T1000 (cell line): ENCODE results near the gene ADAMTS7.
"Not testable (repeated sequence)": the region's sequence is repeated elsewhere in the genome, so short reads cannot be mapped to it uniquely, and the experiment has no call there.

ENCODE experiments used
- DNase-seq: peaks from one replicate; lab custom pipeline; 2025; ENCODE audit warnings: mixed read lengths; lab: John Stamatoyannopoulos, UW

The ADAMTS7 gene

DNA sequence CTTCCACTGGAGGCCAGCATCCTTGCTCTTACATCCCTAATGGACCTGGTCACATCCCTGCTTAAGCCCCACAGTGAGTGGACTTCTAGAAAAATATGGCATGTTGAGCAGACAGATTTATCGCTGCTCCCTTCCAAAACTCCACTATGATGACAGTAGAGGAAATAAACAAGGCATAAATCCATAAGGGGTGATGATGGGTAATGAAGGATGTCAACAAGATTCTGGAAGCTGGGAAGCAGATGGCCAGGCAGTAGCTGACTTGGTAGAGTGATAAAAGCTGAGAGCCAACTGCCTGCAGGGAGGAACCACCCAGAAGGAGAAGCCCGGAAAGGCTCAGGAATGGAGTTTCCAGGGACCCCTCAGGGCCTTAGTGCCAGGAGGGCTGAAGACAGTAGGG is 28.9 kb downstream of the ADAMTS7 start:
- not testable (repeated sequence) for DNase-seq

DNA sequence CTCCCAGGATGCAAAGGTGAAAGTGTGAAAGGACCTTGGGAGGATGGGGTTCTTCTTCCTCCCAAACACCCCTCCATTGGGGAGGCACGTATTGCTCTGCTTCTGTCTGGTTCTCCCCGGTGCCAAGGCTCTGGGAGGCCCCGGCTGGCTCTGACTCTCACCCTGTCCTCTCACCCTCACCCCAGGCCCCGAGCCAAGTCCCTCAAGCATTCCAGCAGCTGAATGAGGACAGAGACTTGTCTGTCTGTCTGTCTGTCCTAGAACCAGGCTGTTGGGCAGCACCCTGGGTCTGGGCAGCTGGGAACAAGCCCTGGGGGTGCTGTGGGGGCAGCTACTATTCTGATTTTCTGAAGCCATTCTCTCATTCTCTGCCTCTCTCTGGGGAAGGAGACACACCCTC is 29.9 kb downstream of the ADAMTS7 start:
- DNase-seq = not testable (repeated sequence)

DNA sequence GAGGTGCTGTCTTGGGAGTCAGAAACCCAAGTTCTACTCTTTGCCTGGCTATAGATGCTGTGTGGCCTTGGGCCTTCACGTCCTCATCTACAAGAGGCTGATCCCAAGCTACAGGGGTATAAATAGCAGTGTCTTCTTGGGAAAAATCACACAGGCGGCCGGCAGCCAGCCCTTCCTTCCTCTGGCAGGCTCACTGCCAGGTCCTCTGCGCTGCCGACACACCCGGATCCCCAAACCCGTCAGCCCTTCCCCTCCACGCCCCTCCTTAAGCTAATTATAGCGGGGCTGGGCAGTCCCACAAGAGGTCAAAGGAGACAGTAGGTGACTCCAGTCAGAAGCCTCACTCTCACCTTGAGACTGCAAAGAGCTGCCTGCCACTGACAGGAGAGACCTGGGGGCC is 31.3 kb downstream of the ADAMTS7 start:
- DNase-seq = not testable (repeated sequence)

- DNase-seq = not testable (repeated sequence)
Measured at GRCh38 chr15:78779176-78779785, 32.0 kb downstream of the ADAMTS7 start.

GRCh38 chr15:78778422-78778821 is 32.8 kb downstream of the ADAMTS7 start:
- no peak for DNase-seq

GRCh38 chr15:78777953-78778345 is 33.3 kb downstream of the ADAMTS7 start:
- not testable (repeated sequence) for DNase-seq

- DNase-seq = not testable (repeated sequence)
Measured at GRCh38 chr15:78777290-78777952, 33.8 kb downstream of the ADAMTS7 start.

- DNase-seq = not testable (repeated sequence)
Measured at GRCh38 chr15:78776046-78776925, 35.0 kb downstream of the ADAMTS7 start.

DNA sequence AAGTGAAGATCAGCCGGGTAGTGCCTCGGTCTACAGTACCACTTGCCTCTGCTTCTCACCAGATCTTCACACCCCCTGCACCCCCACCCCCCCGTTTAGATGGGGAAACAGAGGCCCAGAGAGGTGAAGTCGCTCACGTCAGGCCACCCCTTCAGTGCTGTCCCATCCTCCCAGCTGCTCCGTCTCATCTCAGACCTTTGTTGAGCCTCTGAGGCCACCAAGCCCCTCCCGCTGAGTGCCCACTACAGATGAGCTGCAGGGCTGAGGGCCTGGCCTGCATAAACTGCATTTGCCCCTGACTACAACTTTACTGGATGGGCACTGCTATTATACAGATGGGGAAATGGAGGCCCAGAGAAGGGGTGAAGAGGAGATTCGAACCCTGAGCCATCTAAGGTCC is 35.8 kb downstream of the ADAMTS7 start:
- DNase-seq = no peak

DNA sequence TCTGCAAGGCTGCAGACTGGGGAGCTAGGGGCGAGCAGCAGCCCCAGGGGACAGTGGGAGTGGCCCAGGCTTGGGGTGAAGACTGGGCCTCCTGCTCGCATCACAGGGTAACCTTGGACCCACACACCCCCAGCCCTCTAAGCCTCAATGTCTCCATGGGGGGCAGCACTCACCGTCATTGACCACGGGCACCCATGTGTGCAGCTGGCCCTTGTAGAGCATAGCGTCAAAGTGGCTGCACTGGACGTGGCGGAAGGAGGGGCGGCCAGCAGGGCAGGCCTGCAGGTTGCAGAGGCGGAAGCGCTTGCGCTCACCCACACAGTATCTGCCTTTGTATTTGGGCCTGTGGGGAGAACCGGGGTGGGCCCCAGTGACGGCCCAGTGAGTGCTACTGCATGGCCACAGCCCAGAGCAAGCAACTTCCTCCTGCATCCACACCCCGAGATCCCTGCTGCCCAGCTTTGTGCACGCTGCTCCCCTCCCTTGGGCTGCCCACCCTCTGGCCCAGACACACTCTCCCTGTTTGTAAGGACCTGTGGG is 36.7 kb downstream of the ADAMTS7 start:
- not testable (repeated sequence) for DNase-seq

- DNase-seq = not testable (repeated sequence)
Measured at GRCh38 chr15:78773765-78774450, 37.4 kb downstream of the ADAMTS7 start.

- DNase-seq = no peak
Measured at GRCh38 chr15:78772738-78773137, 38.5 kb downstream of the ADAMTS7 start.

GRCh38 chr15:78771436-78772000 is 39.7 kb downstream of the ADAMTS7 start:
- not testable (repeated sequence) for DNase-seq

GRCh38 chr15:78771020-78771419 is 40.2 kb downstream of the ADAMTS7 start:
- not testable (repeated sequence) for DNase-seq

DNA sequence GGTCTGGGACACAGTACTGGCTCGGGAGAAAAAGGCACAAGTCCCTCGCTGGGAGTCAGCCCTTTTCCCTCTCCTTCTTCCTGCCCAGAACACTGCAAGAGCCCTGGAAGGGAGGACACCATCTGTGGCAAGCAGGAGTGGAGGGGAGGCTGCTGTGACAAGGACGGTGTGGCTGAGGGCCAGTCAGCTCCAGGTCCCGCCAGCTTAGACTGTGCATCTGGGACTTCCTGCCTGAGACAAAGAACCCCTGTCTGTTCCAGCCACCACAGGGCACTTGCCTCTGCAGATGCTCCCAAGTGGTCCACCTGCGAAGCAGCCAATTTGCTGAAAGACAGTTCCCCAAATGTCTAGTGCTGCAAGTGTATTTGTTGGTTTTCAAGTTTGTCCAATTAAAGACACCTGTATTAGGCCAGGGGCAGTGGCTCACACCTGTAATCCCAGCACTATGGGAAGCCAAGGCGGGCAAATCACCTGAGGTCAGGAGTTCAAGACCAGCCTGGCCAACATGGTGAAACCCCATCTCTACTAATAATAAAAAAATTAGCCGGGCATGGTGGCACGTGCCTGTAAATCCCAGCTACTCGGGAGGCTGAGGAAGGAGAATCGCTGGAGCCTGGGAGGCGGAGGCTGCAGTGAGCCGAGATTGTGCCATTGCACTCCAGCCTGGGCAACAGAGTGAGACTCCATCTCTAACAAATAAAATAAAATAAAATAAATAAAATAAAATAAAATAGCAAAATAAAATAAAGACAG is 41.6 kb downstream of the ADAMTS7 start:
- DNase-seq = not testable (repeated sequence)

- DNase-seq = no peak
Measured at GRCh38 chr15:78768531-78769408, 42.5 kb downstream of the ADAMTS7 start.

DNA sequence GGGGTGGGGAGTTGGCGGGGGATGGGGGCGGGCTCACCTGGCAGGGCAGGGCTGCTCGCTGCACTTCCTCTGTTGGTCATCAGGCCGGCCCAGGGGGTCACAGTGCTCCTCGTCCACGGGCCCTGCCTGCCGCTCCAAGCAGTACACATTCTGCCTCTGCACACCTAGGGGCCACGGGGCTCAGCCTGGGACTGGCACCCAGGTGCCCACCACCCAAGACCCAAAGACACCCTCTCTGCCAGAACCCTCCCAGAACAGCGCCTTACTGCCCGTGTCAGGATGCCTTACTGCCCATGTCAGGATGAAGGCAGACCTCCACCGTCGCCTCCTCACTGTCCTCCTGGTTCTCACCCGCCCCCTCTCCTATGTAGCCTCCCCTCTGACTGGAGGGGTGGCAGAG is 43.2 kb downstream of the ADAMTS7 start:
- no peak for DNase-seq

DNA sequence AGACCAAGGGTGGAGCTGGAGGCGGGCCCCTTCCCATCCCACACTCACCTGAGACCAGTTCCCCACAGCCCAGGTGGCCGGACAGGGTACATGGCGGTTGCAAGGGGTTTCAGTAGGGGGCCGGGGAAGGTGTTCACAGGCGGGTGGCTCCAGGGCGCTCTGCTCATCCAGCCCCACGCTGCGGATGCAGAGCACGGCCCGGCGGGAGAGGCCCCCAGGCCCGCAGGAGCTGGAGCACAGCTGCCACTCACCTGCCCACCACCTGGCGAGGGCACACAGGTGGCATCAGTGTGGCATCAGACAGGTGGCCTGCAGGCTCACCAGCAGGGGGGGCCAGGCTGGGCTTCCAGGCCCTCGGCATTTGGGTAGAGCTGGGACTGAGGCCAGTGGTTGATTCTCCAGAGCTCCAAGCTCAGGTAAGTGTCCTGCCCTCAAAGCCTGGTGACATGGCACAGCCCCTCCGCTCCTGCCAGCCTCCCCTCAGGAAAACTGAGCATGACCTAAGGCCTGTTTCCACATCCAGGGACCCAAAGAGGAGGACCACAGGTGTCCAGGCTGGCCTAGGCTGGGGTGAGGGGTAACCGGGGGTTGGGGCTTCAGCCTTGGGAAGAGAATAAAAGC is 43.8 kb downstream of the ADAMTS7 start:
- DNase-seq = no peak

GRCh38 chr15:78766641-78767071 is 44.6 kb downstream of the ADAMTS7 start:
- not testable (repeated sequence) for DNase-seq
